Naive thymus-derived CD4-positive, alpha-beta T cell (primary cell): ENCODE results near the gene NAP1L1. TPM values are rescaled to one million over a fixed set of nuclear protein-coding genes. Genes with fewer than 3 reads are reported as not detected.

Experiments
- ATAC-seq: fragments of 150-1000 bp; cut with Tn5 transposase; 2 replicates; pipeline ENCODE4 v1.10.0; 2021; ENCODE audit warnings: mild to moderate bottlenecking, moderate library complexity
- CTCF ChIA-PET: fragments of 350-600 bp; sonication (Branson Sonifier 250); formaldehyde crosslinking; loops from one replicate; lab custom pipeline; 2021; ENCODE audit warnings: antibody characterized with exemption; lab: Charles Lee
- POLR2A ChIA-PET: fragments of 350-600 bp; sonication (Branson Sonifier 250); formaldehyde crosslinking; loops from one replicate; lab custom pipeline; 2021; ENCODE audit warnings: antibody characterized with exemption, inconsistent platforms; lab: Charles Lee
- DNase-seq, 9 donors: peaks; one replicate each; pipeline versions ENCODE4 v3.0.0 to v3.0.0-alpha.2; 2020 to 2022; ENCODE audit warnings: mixed read lengths in 1 of 9
- H3K27ac ChIP-seq: one replicate; pipeline ENCODE4 v1.7.0; 2013; ENCODE audit warnings: mild to moderate bottlenecking, low read depth, low read length, moderate library complexity
- H3K27me3 ChIP-seq, 2 donors: one replicate each; pipeline ENCODE4 v1.7.0; 2013; ENCODE audit warnings: low read length in 2 of 2, mild to moderate bottlenecking in 2 of 2, moderate library complexity in 2 of 2; ENCODE audit not compliant: control insufficient read depth in 2 of 2, insufficient read depth in 2 of 2
- H3K36me3 ChIP-seq, 3 experiments: 1 replicate in 2 of 3; 2 replicates in 1 of 3; pipeline ENCODE4 v1.7.0; 2013; ENCODE audit warnings: low read length in 3 of 3, mild to moderate bottlenecking in 3 of 3, moderate library complexity in 1 of 3; ENCODE audit not compliant: insufficient read depth in 3 of 3, control insufficient read depth in 2 of 3
- H3K4me1 ChIP-seq, 2 donors: one replicate each; pipeline ENCODE4 v1.7.0; 2013; ENCODE audit warnings: low read length in 2 of 2, mild to moderate bottlenecking in 2 of 2, moderate library complexity in 1 of 2; ENCODE audit not compliant: control insufficient read depth in 2 of 2, insufficient read depth in 2 of 2
- H3K4me3 ChIP-seq: 2 replicates; pipeline ENCODE4 v1.7.0; 2013; ENCODE audit warnings: mild to moderate bottlenecking, low read length
- H3K9me3 ChIP-seq, 3 experiments: 1 replicate in 2 of 3; 2 replicates in 1 of 3; pipeline ENCODE4 v1.7.0; 2013; ENCODE audit warnings: low read length in 3 of 3; ENCODE audit not compliant: control insufficient read depth in 2 of 3
- H3K27ac Mint-ChIP-seq, 9 donors: one replicate each; pipeline ENCODE4 v1.8.0; 2020 to 2022; ENCODE audit warnings: mixed read lengths in 9 of 9, mild to moderate bottlenecking in 8 of 9, moderate library complexity in 5 of 9, inconsistent platforms in 2 of 9
- H3K27me3 Mint-ChIP-seq, 5 donors: one replicate each; pipeline ENCODE4 v1.8.0; 2021 to 2022; ENCODE audit warnings: mixed read lengths in 5 of 5, mild to moderate bottlenecking in 1 of 5
- H3K36me3 Mint-ChIP-seq, 5 donors: one replicate each; pipeline ENCODE4 v1.8.0; 2020 to 2022; ENCODE audit warnings: mixed read lengths in 5 of 5, mild to moderate bottlenecking in 3 of 5, inconsistent platforms in 1 of 5
- H3K4me1 Mint-ChIP-seq, 7 donors: one replicate each; pipeline ENCODE4 v1.8.0; 2020 to 2022; ENCODE audit warnings: mixed read lengths in 7 of 7, mild to moderate bottlenecking in 3 of 7, inconsistent platforms in 1 of 7
- H3K4me3 Mint-ChIP-seq, 10 donors: one replicate each; pipeline ENCODE4 v1.8.0; 2020 to 2022; ENCODE audit warnings: mild to moderate bottlenecking in 10 of 10, mixed read lengths in 10 of 10, moderate library complexity in 6 of 10, inconsistent platforms in 2 of 10
- H3K9me3 Mint-ChIP-seq, 11 donors: one replicate each; pipeline ENCODE4 v1.8.0; 2020 to 2022; ENCODE audit warnings: mixed read lengths in 11 of 11, mild to moderate bottlenecking in 4 of 11, inconsistent platforms in 1 of 11, moderate library complexity in 1 of 11
- intact Hi-C, 2 donors: fragments of 100-400 bp; cut with micrococcal nuclease; formaldehyde crosslinking; loops; one replicate each; pipeline ENCODE4 v1.15.1; 2023
- polyA plus RNA-seq, 2 donors: library from polyadenylated mRNA; unstranded; fragments of 300-500 nt; fragmentation: Illumina TruSeq; gene quantifications; one replicate each; pipeline ENCODE4 v1.2.3, GENCODE V29; 2021
- total RNA-seq, 6 experiments: library from RNA in 5 of 6; stranded (reverse) in 5 of 6; gene quantifications; 1 replicate in 5 of 6; 2 replicates in 1 of 6; pipeline ENCODE4 v1.2.3 and lab custom pipeline; 2021 to 2026

The NAP1L1 gene
- total and polyA plus RNA-seq, 7 experiments from 2014 or later = 172 to 862 (median 557) TPM

DNA sequence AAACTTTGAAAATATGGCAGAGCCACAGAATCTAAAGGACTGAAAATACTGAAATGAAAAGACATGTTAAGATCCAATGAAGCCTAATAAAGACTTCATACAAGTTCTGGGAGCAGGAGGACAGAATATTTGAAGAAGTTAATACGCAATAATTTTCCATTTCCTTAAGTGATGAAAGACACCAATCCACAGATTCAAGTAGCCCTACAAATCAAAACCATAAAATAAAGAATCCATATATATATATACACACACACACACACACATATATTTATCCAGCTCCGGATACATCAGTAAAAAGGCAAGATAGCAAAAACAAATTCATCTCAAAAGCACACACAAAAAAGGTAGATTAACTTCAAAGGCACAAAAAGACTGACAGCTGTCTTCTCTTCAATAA is 5.7 kb downstream of the NAP1L1 start:
- H3K27ac Mint-ChIP-seq = peak overlapping the region in 1 of 9 donors; percentile 26
- H3K27me3 Mint-ChIP-seq = no peaks in the 10 kb centered on the region
- H3K36me3 Mint-ChIP-seq = peaks cover 9 to 35% (median 17%) of the 10 kb centered on the region in 5 donors
- peaks cover 28 to 29% of the 10 kb centered on the region in 2 donors for H3K4me1 ChIP-seq
- no peaks in the 10 kb centered on the region for H3K9me3 ChIP-seq
- ATAC-seq = no peak
- no peaks in the 10 kb centered on the region for H3K36me3 ChIP-seq
- H3K4me3 Mint-ChIP-seq = peak overlapping the region in 5 of 10 donors; percentile 3 to 58 (median 50)
- intact Hi-C loops = no loop called here
- no peaks in the 10 kb centered on the region for H3K27me3 ChIP-seq
- H3K27ac ChIP-seq = no peak overlapping the region
- no peak overlapping the region for H3K4me3 ChIP-seq
- peaks cover 0 to 11% (median 2%) of the 10 kb centered on the region in 11 donors for H3K9me3 Mint-ChIP-seq
- CTCF ChIA-PET = no interaction called here
- POLR2A ChIA-PET = no interaction called here
- no peak for DNase-seq
- peaks cover 42 to 90% (median 79%) of the 10 kb centered on the region in 7 donors for H3K4me1 Mint-ChIP-seq

DNA sequence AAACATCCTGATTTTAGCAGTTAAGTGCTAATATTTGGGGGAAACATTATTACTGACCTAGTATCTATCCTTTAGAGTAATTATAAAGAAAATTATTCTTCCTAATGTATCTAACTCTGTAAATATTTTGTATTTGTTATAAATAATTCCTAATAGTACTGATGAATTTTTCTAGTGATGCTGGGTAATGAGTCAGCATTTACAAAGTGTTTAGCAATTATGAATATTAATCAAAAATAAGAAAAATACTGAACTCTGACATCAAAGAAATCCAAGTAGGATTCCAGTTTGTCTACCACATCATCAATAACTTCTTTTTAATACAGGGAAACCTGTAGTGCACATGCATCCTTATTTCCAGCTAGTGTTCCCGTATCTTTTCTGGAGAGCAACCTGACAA is 9.0 kb downstream of the NAP1L1 start:
- H3K9me3 ChIP-seq = no peaks in the 10 kb centered on the region
- ATAC-seq (no peak), DNase-seq (no peak)
- peaks cover 19 to 46% (median 34%) of the 10 kb centered on the region in 5 donors for H3K36me3 Mint-ChIP-seq
- peaks cover 40 to 91% (median 79%) of the 10 kb centered on the region in 7 donors for H3K4me1 Mint-ChIP-seq
- H3K4me3 ChIP-seq = no peak overlapping the region
- CTCF ChIA-PET = no interaction called here
- H3K27ac Mint-ChIP-seq = no peak overlapping the region
- H3K4me1 ChIP-seq = peaks cover 4 to 15% of the 10 kb centered on the region in 2 donors
- peak overlapping the region in 1 of 10 donors; percentile 8 for H3K4me3 Mint-ChIP-seq
- peaks cover 0 to 11% (median 2%) of the 10 kb centered on the region in 11 donors for H3K9me3 Mint-ChIP-seq
- no peaks in the 10 kb centered on the region for H3K27me3 Mint-ChIP-seq
- peaks cover 0 to 3% (median 0%) of the 10 kb centered on the region in 3 experiments for H3K36me3 ChIP-seq
- POLR2A ChIA-PET = no interaction called here
- H3K27me3 ChIP-seq = no peaks in the 10 kb centered on the region
- H3K27ac ChIP-seq = no peak overlapping the region
- intact Hi-C loops = no loop called here

DNA sequence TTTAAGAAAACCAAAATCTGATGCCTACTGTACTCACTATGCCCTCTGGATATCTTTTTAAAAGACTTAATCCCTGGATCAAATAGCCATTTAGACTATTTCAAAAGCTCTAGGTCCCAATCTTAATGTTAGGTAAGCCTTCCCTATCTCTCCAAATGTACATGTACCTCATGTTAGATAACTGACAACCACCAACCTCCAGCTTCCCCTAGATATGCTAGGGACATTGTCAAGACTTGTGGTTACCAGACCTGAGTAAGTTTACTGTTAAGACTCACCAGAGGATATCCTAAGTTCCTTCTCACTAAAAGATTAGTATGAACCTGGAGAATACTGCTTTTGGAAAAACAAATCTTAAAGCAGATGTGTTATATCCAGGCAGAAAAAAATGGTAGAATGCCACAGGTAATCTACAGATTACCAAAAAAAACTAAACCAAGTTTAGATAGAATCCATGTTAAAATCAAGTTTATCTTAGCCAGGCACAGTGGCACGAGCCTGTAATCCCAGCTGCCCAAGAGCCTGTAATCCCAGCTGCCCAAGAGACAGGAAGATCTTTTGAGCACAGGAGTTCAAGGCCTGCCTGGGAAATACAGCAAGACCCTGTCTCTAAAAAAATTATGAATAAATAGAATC is 9.7 kb downstream of the NAP1L1 start:
- CTCF ChIA-PET = no interaction called here
- Histone ChIP-seq H3K36me3 (peaks cover 0 to 9% (median 0%) of the 10 kb centered on the region in 3 experiments), H3K4me3 (no peak overlapping the region), H3K4me1 (peaks cover 0 to 10% of the 10 kb centered on the region in 2 donors), H3K27ac (no peak overlapping the region), H3K27me3 (no peaks in the 10 kb centered on the region), H3K9me3 (no peaks in the 10 kb centered on the region)
- POLR2A ChIA-PET = no interaction called here
- peak overlapping the region in 4 of 10 donors; percentile 2 to 16 (median 10) for H3K4me3 Mint-ChIP-seq
- ATAC-seq (peak; percentile 55), DNase-seq (no peak)
- intact Hi-C loops = loop anchor here (1.0 kb wide), 2 partner anchors 7 to 8 kb away; no protein-coding TSS in a partner anchor
- peaks cover 0 to 11% (median 2%) of the 10 kb centered on the region in 11 donors for H3K9me3 Mint-ChIP-seq
- peaks cover 19 to 47% (median 33%) of the 10 kb centered on the region in 5 donors for H3K36me3 Mint-ChIP-seq
- H3K27ac Mint-ChIP-seq = peak overlapping the region in 1 of 9 donors; percentile 8
- no peaks in the 10 kb centered on the region for H3K27me3 Mint-ChIP-seq
- H3K4me1 Mint-ChIP-seq = peaks cover 45 to 91% (median 77%) of the 10 kb centered on the region in 7 donors

DNA sequence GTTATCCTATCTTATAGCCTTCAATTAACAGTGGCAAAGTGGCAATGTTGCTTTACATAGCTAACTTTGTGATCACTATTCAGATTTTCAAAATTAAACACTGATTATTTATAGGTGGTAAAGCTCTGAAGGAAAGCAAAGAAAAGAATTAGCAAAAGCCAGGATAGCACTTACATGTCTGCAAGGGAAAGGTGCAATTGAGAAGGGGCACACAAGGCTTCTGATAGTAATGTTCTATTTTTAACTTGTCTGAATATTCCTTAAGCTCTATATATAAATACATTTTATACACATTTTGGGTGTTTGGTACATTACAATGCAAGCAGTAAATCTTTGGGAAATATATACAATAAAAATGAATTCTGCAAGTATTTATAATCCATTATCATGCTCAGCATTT is 10.9 kb downstream of the NAP1L1 start:
- Mint-ChIP-seq H3K4me3 (peak overlapping the region in 3 of 10 donors; percentile 3 to 30 (median 18)), H3K4me1 (peaks cover 43 to 92% (median 77%) of the 10 kb centered on the region in 7 donors), H3K9me3 (peaks cover 0 to 3% (median 0%) of the 10 kb centered on the region in 11 donors)

DNA sequence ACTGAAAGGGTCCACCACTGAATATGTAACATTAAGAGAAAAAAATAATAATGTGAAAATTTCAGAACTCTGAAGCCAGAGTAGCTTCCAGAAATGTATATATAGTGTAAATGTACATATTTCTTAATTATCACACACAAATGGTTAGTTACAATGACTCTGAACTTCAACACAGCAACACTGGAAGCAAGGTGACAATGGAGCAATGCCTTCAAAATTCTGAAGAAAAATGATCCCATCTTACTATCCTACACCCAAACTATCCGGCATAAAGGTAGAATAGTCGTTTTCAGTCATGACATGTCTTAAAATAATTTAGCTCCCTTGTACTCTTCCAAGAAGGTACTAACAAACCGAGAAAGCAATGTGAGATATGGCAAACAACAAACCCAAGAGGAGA is 11.9 kb downstream of the NAP1L1 start:
- no peak overlapping the region for H3K27ac ChIP-seq
- intact Hi-C loops = no loop called here
- H3K36me3 ChIP-seq = peaks cover 0 to 22% (median 0%) of the 10 kb centered on the region in 3 experiments
- no peak overlapping the region for H3K4me3 ChIP-seq
- ChIA-PET POLR2A (no interaction called here), CTCF (no interaction called here)
- H3K4me1 Mint-ChIP-seq = peaks cover 38 to 94% (median 80%) of the 10 kb centered on the region in 7 donors
- ATAC-seq = no peak
- DNase-seq = no peak
- H3K9me3 ChIP-seq = no peaks in the 10 kb centered on the region
- H3K9me3 Mint-ChIP-seq = no peaks in the 10 kb centered on the region
- peak overlapping the region in 3 of 10 donors; percentile 4 to 42 (median 32) for H3K4me3 Mint-ChIP-seq
- no peaks in the 10 kb centered on the region for H3K27me3 ChIP-seq
- peak overlapping the region in 1 of 9 donors; percentile 7 for H3K27ac Mint-ChIP-seq
- peaks cover 0 to 10% of the 10 kb centered on the region in 2 donors for H3K4me1 ChIP-seq
- H3K27me3 Mint-ChIP-seq = no peaks in the 10 kb centered on the region
- peaks cover 13 to 53% (median 33%) of the 10 kb centered on the region in 5 donors for H3K36me3 Mint-ChIP-seq

More for the DNA sequence above, 10.9 kb downstream of the NAP1L1 start:
- Mint-ChIP-seq H3K27ac (peak overlapping the region in 2 of 9 donors; percentile 5 to 39), H3K36me3 (peaks cover 15 to 48% (median 30%) of the 10 kb centered on the region in 5 donors), H3K27me3 (no peaks in the 10 kb centered on the region)
- Histone ChIP-seq H3K4me1 (peaks cover 0 to 10% of the 10 kb centered on the region in 2 donors), H3K27me3 (no peaks in the 10 kb centered on the region), H3K27ac (no peak overlapping the region), H3K36me3 (peaks cover 0 to 13% (median 0%) of the 10 kb centered on the region in 3 experiments), H3K9me3 (no peaks in the 10 kb centered on the region), H3K4me3 (no peak overlapping the region)
- no peak for DNase-seq
- no peak for ATAC-seq
- ChIA-PET POLR2A (no interaction called here), CTCF (interaction anchor here (1.1 kb wide), 1 partner anchor 481 kb away, joined by 3 read pairs; no protein-coding TSS in a partner anchor)
- intact Hi-C loops = no loop called here

DNA sequence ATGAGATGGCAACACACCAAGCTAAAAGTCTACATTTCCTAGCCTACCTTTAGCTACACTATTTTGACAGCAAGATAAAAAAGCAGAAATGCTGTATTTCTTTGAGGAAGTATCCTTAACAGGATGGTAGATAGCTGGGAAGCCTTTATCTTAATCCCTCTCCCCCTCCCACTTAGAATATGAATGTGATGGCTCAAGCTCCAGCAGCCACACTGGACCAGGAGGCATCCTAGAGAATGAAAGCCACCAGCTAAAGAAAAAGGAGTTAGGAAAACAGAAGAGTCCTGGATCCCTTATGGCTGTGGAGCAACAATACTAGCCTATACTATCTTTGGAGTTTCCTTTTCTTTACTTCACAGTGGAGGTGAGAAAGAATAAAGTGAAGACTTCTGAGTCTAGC is 15.1 kb downstream of the NAP1L1 start:
- intact Hi-C loops = no loop called here
- DNase-seq = no peak
- Histone ChIP-seq H3K9me3 (peaks cover 0 to 12% (median 0%) of the 10 kb centered on the region in 3 experiments), H3K4me3 (no peak overlapping the region), H3K27ac (no peak overlapping the region), H3K4me1 (peaks cover 0 to 5% of the 10 kb centered on the region in 2 donors), H3K36me3 (peaks cover 0 to 47% (median 4%) of the 10 kb centered on the region in 3 experiments), H3K27me3 (no peaks in the 10 kb centered on the region)
- Mint-ChIP-seq H3K4me3 (no peak overlapping the region), H3K36me3 (peaks cover 30 to 84% (median 60%) of the 10 kb centered on the region in 5 donors), H3K27me3 (no peaks in the 10 kb centered on the region), H3K4me1 (peaks cover 32 to 80% (median 64%) of the 10 kb centered on the region in 7 donors), H3K9me3 (peaks cover 0 to 17% (median 13%) of the 10 kb centered on the region in 11 donors), H3K27ac (peak overlapping the region in 2 of 9 donors; percentile 5 to 32)
- ChIA-PET POLR2A (no interaction called here), CTCF (no interaction called here)
- ATAC-seq = no peak
